A549 (cell line): ENCODE data around the gene LBHD2. TPM values are rescaled to one million over a fixed set of nuclear protein-coding genes. Genes with fewer than 3 reads are reported as not detected.
A peak's percentile ranks its signal among the peaks of the same experiment; 100 is the strongest.

Experiments used
- ATAC-seq, 2 experiments: fragments of 200-7000 bp in 1 of 2; fragments of >200 bp in 1 of 2; cut with Nextera tagmentation in 1 of 2; cut with Tn5 transposase in 1 of 2; 3 replicates each; pipeline versions ENCODE4 v1.8.0 to v1.9.1; 2018 to 2020; ENCODE audit warnings: mild to moderate bottlenecking in 1 of 2, moderate library complexity in 1 of 2
- CTCF ChIA-PET: fragments of 300-600 bp; sonication (Branson Sonifier 250); formaldehyde crosslinking; extraction: SDS; loops from one replicate; lab custom pipeline; 2021; ENCODE audit warnings: antibody characterized with exemption, inconsistent platforms; lab: Yijun Ruan, JAX
- POLR2A ChIA-PET: fragments of 350-600 bp; formaldehyde crosslinking; extraction: SDS; loops from one replicate; lab custom pipeline; 2021; ENCODE audit warnings: antibody characterized with exemption, inconsistent platforms; lab: Yijun Ruan, JAX
- DNase-seq, 2 experiments: peaks; one replicate each; pipeline versions ENCODE4 v3.0.0 to v3.0.0-alpha.2; 2011 to 2016; ENCODE audit warnings: low read depth in 1 of 2, low spot score in 1 of 2
- FAIRE-seq: peaks from 2 replicates; lab custom pipeline; 2011; peaks lifted over from hg19 to GRCh38; lab: Jason Lieb, UNC
- H3K27ac ChIP-seq, 2 experiments: fragments of >200 bp; sonication (Bioruptor Twin); formaldehyde crosslinking; 3 replicates each; pipeline ENCODE4 v1.5.1; 2016 to 2017
- H3K4me1 ChIP-seq: fragments of >200 bp; sonication (Bioruptor Twin); formaldehyde crosslinking; 3 replicates; pipeline ENCODE4 v1.6.1; 2016
- H3K4me2 ChIP-seq: fragments of >200 bp; sonication (Bioruptor Twin); formaldehyde crosslinking; 3 replicates; pipeline ENCODE4 v1.6.1; 2016
- H3K4me3 ChIP-seq: fragments of >200 bp; sonication (Bioruptor Twin); formaldehyde crosslinking; 3 replicates; pipeline ENCODE4 v1.5.1; 2016
- H3K9me3 ChIP-seq: fragments of >200 bp; sonication (Bioruptor Twin); formaldehyde crosslinking; 3 replicates; pipeline ENCODE4 v1.6.1; 2016
- BHLHE40 ChIP-seq: IDR thresholded peaks from 2 replicates; pipeline ENCODE4 v1.6.1; 2012; ENCODE audit warnings: low read depth, low read length, inconsistent platforms
- CBX8 ChIP-seq: fragments of 200-600 bp; sonication (generic); IDR thresholded peaks from 2 replicates; pipeline ENCODE4 v1.6.1; 2016
- CEBPB ChIP-seq, 2 experiments: fragments of >200 bp in 1 of 2; sonication (Bioruptor Twin) in 1 of 2; formaldehyde crosslinking in 1 of 2; IDR thresholded peaks; 2 replicates each; pipeline ENCODE4 v1.6.1; 2012 to 2016
- CHD4 ChIP-seq: fragments of 200-600 bp; sonication (generic); IDR thresholded peaks from 2 replicates; pipeline ENCODE4 v1.6.1; 2016; ENCODE audit warnings: antibody characterized with exemption, mild to moderate bottlenecking, borderline replicate concordance
- EHF ChIP-seq: fragments of 250-450 bp; sonication (Bioruptor Pico); IDR thresholded peaks from 2 replicates; pipeline ENCODE4 v1.5.0; 2020; ENCODE audit warnings: mild to moderate bottlenecking
- ELK1 ChIP-seq: fragments of 150-350 bp; IDR thresholded peaks from 2 replicates; pipeline ENCODE4 v1.6.1; 2014; ENCODE audit warnings: low read depth, mild to moderate bottlenecking, low read length
- EP300 ChIP-seq, 2 experiments: fragments of >200 bp; sonication (Bioruptor Twin); formaldehyde crosslinking; IDR thresholded peaks; 2 replicates in 1 of 2; 3 replicates in 1 of 2; pipeline ENCODE4 v1.6.1; 2016 to 2017
- ESRRA ChIP-seq: fragments of 150-350 bp; IDR thresholded peaks from 2 replicates; pipeline ENCODE4 v1.6.1; 2014; ENCODE audit warnings: mild to moderate bottlenecking, low read length, borderline replicate concordance
- GATA3 ChIP-seq: IDR thresholded peaks from 2 replicates; pipeline ENCODE4 v1.6.1; 2012; ENCODE audit warnings: borderline replicate concordance
- HOXB13 ChIP-seq: fragments of 250-450 bp; sonication (Bioruptor Pico); IDR thresholded peaks from 2 replicates; pipeline ENCODE4 v1.5.0; 2020; ENCODE audit warnings: low read depth, mild to moderate bottlenecking, moderate library complexity
- HOXB5 ChIP-seq: fragments of 250-450 bp; sonication (Bioruptor Pico); IDR thresholded peaks from 2 replicates; pipeline ENCODE4 v1.5.0; 2020; ENCODE audit warnings: mild to moderate bottlenecking, moderate library complexity
- JUN ChIP-seq, 2 experiments: fragments of >200 bp; sonication (Bioruptor Twin); formaldehyde crosslinking; IDR thresholded peaks; 2 replicates in 1 of 2; 3 replicates in 1 of 2; pipeline ENCODE4 v1.6.1; 2016 to 2017
- JUNB ChIP-seq: fragments of >200 bp; sonication (Bioruptor Twin); formaldehyde crosslinking; IDR thresholded peaks from 2 replicates; pipeline ENCODE4 v1.6.1; 2016
- MAX ChIP-seq: IDR thresholded peaks from 2 replicates; pipeline ENCODE4 v1.6.1; 2012
- SMC3 ChIP-seq: fragments of >200 bp; sonication (Bioruptor Twin); formaldehyde crosslinking; IDR thresholded peaks from 3 replicates; pipeline ENCODE4 v1.6.1; 2018; ENCODE audit warnings: inconsistent platforms
- TFCP2L1 ChIP-seq: fragments of 250-450 bp; sonication (Bioruptor Pico); IDR thresholded peaks from 2 replicates; pipeline ENCODE4 v1.5.0; 2021; ENCODE audit warnings: mild to moderate bottlenecking
- WGBS: methylation state at CpG from one replicate; pipeline ENCODE4 v1.1.6; 2017; ENCODE audit errors: missing lambda C conversion rate; 5-methylcytosine and 5-hydroxymethylcytosine counted together
- polyA plus RNA-seq, 4 experiments: library from polyadenylated mRNA; depleted of rRNA in 3 of 4; stranded (reverse); fragments of >200 nt; fragmentation: RNase III in 1 of 4; extraction: RNeasy Plus Mini Kit Qiagen cat#74134 plus additional on column Dnase treatment in 1 of 4; gene quantifications; 2 replicates in 3 of 4; 3 replicates in 1 of 4; pipeline ENCODE4 v1.2.3, GENCODE V29; 2011 to 2017
- TF ChIP-seq, protein P1 (sequence below): IDR thresholded peaks from 2 replicates; pipeline ENCODE4 v1.6.1; 2012

The LBHD2 gene
- polyA plus RNA-seq, 2 of the 4 experiments (the other 2 are of a cell fraction) = not detected

GRCh38 chr14:103110681-103111231 is 26.7 kb downstream of the LBHD2 start:
- FAIRE-seq (no peak), ATAC-seq (0 out of 6 replicates have a peak, but pooled peaks of 1 of the 2 experiments have one; percentile 0), DNase-seq (no peak)
- no peak for TF ChIP-seq JUNB
- no peak for TF ChIP-seq CHD4
- no peak for TF ChIP-seq ESRRA
- TF ChIP-seq HOXB5 (CRISPR knock-in tag) = no peak
- TF ChIP-seq HOXB13 (CRISPR knock-in tag) = no peak
- TF ChIP-seq, protein P1, sequence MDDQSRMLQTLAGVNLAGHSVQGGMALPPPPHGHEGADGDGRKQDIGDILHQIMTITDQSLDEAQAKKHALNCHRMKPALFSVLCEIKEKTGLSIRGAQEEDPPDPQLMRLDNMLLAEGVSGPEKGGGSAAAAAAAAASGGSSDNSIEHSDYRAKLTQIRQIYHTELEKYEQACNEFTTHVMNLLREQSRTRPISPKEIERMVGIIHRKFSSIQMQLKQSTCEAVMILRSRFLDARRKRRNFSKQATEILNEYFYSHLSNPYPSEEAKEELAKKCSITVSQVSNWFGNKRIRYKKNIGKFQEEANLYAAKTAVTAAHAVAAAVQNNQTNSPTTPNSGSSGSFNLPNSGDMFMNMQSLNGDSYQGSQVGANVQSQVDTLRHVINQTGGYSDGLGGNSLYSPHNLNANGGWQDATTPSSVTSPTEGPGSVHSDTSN = no peak
- TF ChIP-seq GATA3 = no peak
- no peak for TF ChIP-seq TFCP2L1
- no peak for TF ChIP-seq CBX8
- no peak for TF ChIP-seq BHLHE40
- Histone ChIP-seq H3K9me3 (no peaks in the 10 kb centered on the region), H3K4me3 (peak overlapping the region; percentile 27; the same call in 2 of the 3 replicates), H3K4me2 (peak overlapping the region; percentile 85), H3K27ac (peak overlapping the region; percentile 86 to 98), H3K4me1 (peaks cover 89% of the 10 kb centered on the region)
- ChIA-PET CTCF (interaction anchor here (0.8 to 3.7 kb wide), 9 partner anchors 7 to 181 kb away, joined by 3 to 13 read pairs (median 4); partner anchors contain the start of gene TNFAIP2), POLR2A (interaction anchor here (0.7 to 2.3 kb wide), 2 partner anchors 12 to 223 kb away, joined by 3 to 11 read pairs; partner anchors contain the start of genes EIF5 and TNFAIP2)
- WGBS = 17% methylated on average over 13 of the region's 14 CpGs

- WGBS = 0% methylated on average over 3 of the region's 6 CpGs
- TF ChIP-seq EHF (peak; percentile 79; the same call in 1 of the 2 replicates), ELK1 (no peak), SMC3 (0 out of 3 replicates have a peak, but pooled peaks have one; percentile 6), EP300 (IDR thresholded peaks at IDR 0.05) (peak; percentile 32 to 77; a peak in 2 of 5 replicates), JUN (IDR thresholded peaks at IDR 0.05) (peak in 1 of 2 experiments; percentile 69; a peak in 4 of 5 replicates), BHLHE40 (no peak), MAX (peak; percentile 34; the same call in 1 of the 2 replicates), CEBPB (IDR thresholded peaks at IDR 0.05) (0 out of 4 replicates have a peak, but pooled peaks of 1 of the 2 experiments have one; percentile 39), GATA3 (peak; percentile 83)
- TF ChIP-seq, protein P1 = peak; percentile 74
- H3K4me3 ChIP-seq = peak overlapping the region; percentile 27; the same call in 2 of the 3 replicates
- ChIA-PET POLR2A (no interaction called here), CTCF (interaction anchor here (1.1 to 3.7 kb wide), 6 partner anchors 8 to 180 kb away, joined by 3 to 13 read pairs (median 4); partner anchors contain the start of gene TNFAIP2)
- H3K9me3 ChIP-seq = no peaks in the 10 kb centered on the region
- ATAC-seq (peak; percentile 2 to 50; a peak in 3 of 6 replicates), DNase-seq (peak in 1 of 2 experiments; percentile 92), FAIRE-seq (no peak)
- H3K4me1 ChIP-seq = peaks cover 91% of the 10 kb centered on the region
- peak overlapping the region; percentile 85 for H3K4me2 ChIP-seq
- H3K27ac ChIP-seq = peak overlapping the region; percentile 86 to 98
Measured at GRCh38 chr14:103111232-103111868, 27.3 kb downstream of the LBHD2 start.
